ENCODE data around the gene ST8SIA6. TPM values are rescaled to one million over a fixed set of nuclear protein-coding genes. Genes with fewer than 3 reads are reported as not detected.
"Not testable (repeated sequence)": the region's sequence is repeated elsewhere in the genome, so short reads cannot be mapped to it uniquely, and the experiment has no call there.

Gene ST8SIA6
- polyA plus RNA-seq, 6 donors from 2014 or later = not detected

GRCh38 chr10:17330501-17330900, 123.9 kb downstream of the ST8SIA6 start:
- DNase-seq (no peak), ATAC-seq (ENCODE audit: low read depth in 2 of 2) (no peak)
- Mint-ChIP-seq H3K27ac (no peak overlapping the region), H3K27me3 (peaks cover 0 to 7% (median 6%) of the 10 kb centered on the region in 3 donors), H3K9me3 (no peaks in the 10 kb centered on the region), H3K4me1 (peaks cover 0 to 3% (median 0%) of the 10 kb centered on the region in 3 donors), H3K36me3 (no peaks in the 10 kb centered on the region), H3K4me3 (no peak overlapping the region)

GRCh38 chr10:17326377-17326776, 128.0 kb downstream of the ST8SIA6 start:
- ATAC-seq (ENCODE audit: low read depth in 2 of 2) (no peak), DNase-seq (no peak)
- no peaks in the 10 kb centered on the region for H3K4me1 Mint-ChIP-seq
- no peak overlapping the region for H3K27ac Mint-ChIP-seq
- no peaks in the 10 kb centered on the region for H3K27me3 Mint-ChIP-seq
- no peak overlapping the region for H3K4me3 Mint-ChIP-seq
- no peaks in the 10 kb centered on the region for H3K36me3 Mint-ChIP-seq
- H3K9me3 Mint-ChIP-seq = peaks cover 0 to 1% (median 0%) of the 10 kb centered on the region in 7 donors

- H3K9me3 Mint-ChIP-seq; H3K4me1 Mint-ChIP-seq; H3K36me3 Mint-ChIP-seq; H3K4me3 Mint-ChIP-seq; ATAC-seq (ENCODE audit: low read depth in 2 of 2); DNase-seq; H3K27me3 Mint-ChIP-seq: not testable (repeated sequence)
- peak overlapping the region in 1 of 6 donors; percentile 4 for H3K27ac Mint-ChIP-seq
Observed at GRCh38 chr10:17321957-17322356, 132.4 kb downstream of the ST8SIA6 start.

- Mint-ChIP-seq H3K4me3 (no peak overlapping the region), H3K4me1 (peaks cover 0 to 8% (median 5%) of the 10 kb centered on the region in 3 donors), H3K9me3 (no peaks in the 10 kb centered on the region), H3K27ac (no peak overlapping the region), H3K27me3 (peaks cover 0 to 5% (median 0%) of the 10 kb centered on the region in 3 donors), H3K36me3 (no peaks in the 10 kb centered on the region)
- ATAC-seq (ENCODE audit: low read depth in 2 of 2) = no peak
- DNase-seq = no peak
Observed at GRCh38 chr10:17316488-17317170, 137.8 kb downstream of the ST8SIA6 start.

- no peak overlapping the region for H3K4me3 Mint-ChIP-seq
- DNase-seq (no peak), ATAC-seq (ENCODE audit: low read depth in 2 of 2) (no peak)
- H3K9me3 Mint-ChIP-seq = peaks cover 0 to 5% (median 0%) of the 10 kb centered on the region in 7 donors
- H3K27me3 Mint-ChIP-seq = peaks cover 6 to 23% (median 16%) of the 10 kb centered on the region in 3 donors
- no peaks in the 10 kb centered on the region for H3K36me3 Mint-ChIP-seq
- no peaks in the 10 kb centered on the region for H3K4me1 Mint-ChIP-seq
- no peak overlapping the region for H3K27ac Mint-ChIP-seq
Observed at GRCh38 chr10:17309435-17309834, 145.0 kb downstream of the ST8SIA6 start.

GRCh38 chr10:17307123-17307522, 147.3 kb downstream of the ST8SIA6 start:
- H3K27me3 Mint-ChIP-seq = peaks cover 6 to 23% (median 16%) of the 10 kb centered on the region in 3 donors
- no peaks in the 10 kb centered on the region for H3K4me1 Mint-ChIP-seq
- H3K9me3 Mint-ChIP-seq = peaks cover 0 to 5% (median 0%) of the 10 kb centered on the region in 7 donors
- no peak overlapping the region for H3K27ac Mint-ChIP-seq
- H3K4me3 Mint-ChIP-seq = no peak overlapping the region
- no peaks in the 10 kb centered on the region for H3K36me3 Mint-ChIP-seq
- ATAC-seq (ENCODE audit: low read depth in 2 of 2) (no peak), DNase-seq (no peak)

GRCh38 chr10:17292375-17292774, 162.0 kb downstream of the ST8SIA6 start:
- H3K4me3 Mint-ChIP-seq = no peak overlapping the region
- no peaks in the 10 kb centered on the region for H3K4me1 Mint-ChIP-seq
- H3K27me3 Mint-ChIP-seq = peaks cover 11 to 24% (median 22%) of the 10 kb centered on the region in 3 donors
- peaks cover 0 to 7% (median 5%) of the 10 kb centered on the region in 7 donors for H3K9me3 Mint-ChIP-seq
- ATAC-seq (ENCODE audit: low read depth in 2 of 2) (no peak), DNase-seq (no peak)
- no peaks in the 10 kb centered on the region for H3K36me3 Mint-ChIP-seq
- no peak overlapping the region for H3K27ac Mint-ChIP-seq

- DNase-seq = no peak
- H3K36me3 Mint-ChIP-seq = no peaks in the 10 kb centered on the region
- no peaks in the 10 kb centered on the region for H3K4me1 Mint-ChIP-seq
- peaks cover 0 to 7% (median 5%) of the 10 kb centered on the region in 7 donors for H3K9me3 Mint-ChIP-seq
- H3K27ac Mint-ChIP-seq = no peak overlapping the region
- no peak overlapping the region for H3K4me3 Mint-ChIP-seq
- ATAC-seq (ENCODE audit: low read depth in 2 of 2) = no peak
- peaks cover 11 to 33% (median 22%) of the 10 kb centered on the region in 3 donors for H3K27me3 Mint-ChIP-seq
Observed at GRCh38 chr10:17290226-17290625, 164.2 kb downstream of the ST8SIA6 start.

GRCh38 chr10:17289763-17290162, 164.6 kb downstream of the ST8SIA6 start:
- Mint-ChIP-seq H3K9me3 (peaks cover 0 to 10% (median 5%) of the 10 kb centered on the region in 7 donors), H3K4me3 (no peak overlapping the region), H3K27me3 (peaks cover 11 to 34% (median 22%) of the 10 kb centered on the region in 3 donors), H3K27ac (no peak overlapping the region), H3K36me3 (no peaks in the 10 kb centered on the region), H3K4me1 (no peaks in the 10 kb centered on the region)
- no peak for ATAC-seq (ENCODE audit: low read depth in 2 of 2)
- no peak for DNase-seq

GRCh38 chr10:17286562-17287550, 167.5 kb downstream of the ST8SIA6 start:
- no peak overlapping the region for H3K27ac Mint-ChIP-seq
- peaks cover 10 to 21% (median 14%) of the 10 kb centered on the region in 7 donors for H3K9me3 Mint-ChIP-seq
- DNase-seq = no peak
- peaks cover 10 to 16% of the 10 kb centered on the region in 2 donors for H3K36me3 Mint-ChIP-seq
- peak overlapping the region in 1 of 8 donors; percentile 74 for H3K4me3 Mint-ChIP-seq
- H3K27me3 Mint-ChIP-seq = peaks cover under 1 to 26% (median 20%) of the 10 kb centered on the region in 3 donors
- H3K4me1 Mint-ChIP-seq = no peaks in the 10 kb centered on the region
- ATAC-seq (ENCODE audit: low read depth in 2 of 2) = no peak

GRCh38 chr10:17282311-17282710, 172.1 kb downstream of the ST8SIA6 start:
- peaks cover 8 to 12% (median 9%) of the 10 kb centered on the region in 3 donors for H3K27me3 Mint-ChIP-seq
- H3K27ac Mint-ChIP-seq = no peak overlapping the region
- no peaks in the 10 kb centered on the region for H3K4me1 Mint-ChIP-seq
- peak overlapping the region in 1 of 8 donors; percentile 28 for H3K4me3 Mint-ChIP-seq
- DNase-seq = no peak
- peaks cover 10 to 33% of the 10 kb centered on the region in 2 donors for H3K36me3 Mint-ChIP-seq
- peaks cover 17 to 47% (median 27%) of the 10 kb centered on the region in 7 donors for H3K9me3 Mint-ChIP-seq
- no peak for ATAC-seq (ENCODE audit: low read depth in 2 of 2)

- Mint-ChIP-seq H3K27me3 (peaks cover 0 to 23% (median 10%) of the 10 kb centered on the region in 3 donors), H3K27ac (no peak overlapping the region), H3K9me3 (peaks cover 18 to 52% (median 22%) of the 10 kb centered on the region in 7 donors), H3K4me1 (no peaks in the 10 kb centered on the region), H3K4me3 (no peak overlapping the region), H3K36me3 (peaks cover 10 to 30% of the 10 kb centered on the region in 2 donors)
- ATAC-seq (ENCODE audit: low read depth in 2 of 2) (no peak), DNase-seq (no peak)
Observed at GRCh38 chr10:17278607-17279240, 175.7 kb downstream of the ST8SIA6 start.

Measured in naive B cell (primary cell).